ENCODE results near the gene FFAR3.

DNA sequence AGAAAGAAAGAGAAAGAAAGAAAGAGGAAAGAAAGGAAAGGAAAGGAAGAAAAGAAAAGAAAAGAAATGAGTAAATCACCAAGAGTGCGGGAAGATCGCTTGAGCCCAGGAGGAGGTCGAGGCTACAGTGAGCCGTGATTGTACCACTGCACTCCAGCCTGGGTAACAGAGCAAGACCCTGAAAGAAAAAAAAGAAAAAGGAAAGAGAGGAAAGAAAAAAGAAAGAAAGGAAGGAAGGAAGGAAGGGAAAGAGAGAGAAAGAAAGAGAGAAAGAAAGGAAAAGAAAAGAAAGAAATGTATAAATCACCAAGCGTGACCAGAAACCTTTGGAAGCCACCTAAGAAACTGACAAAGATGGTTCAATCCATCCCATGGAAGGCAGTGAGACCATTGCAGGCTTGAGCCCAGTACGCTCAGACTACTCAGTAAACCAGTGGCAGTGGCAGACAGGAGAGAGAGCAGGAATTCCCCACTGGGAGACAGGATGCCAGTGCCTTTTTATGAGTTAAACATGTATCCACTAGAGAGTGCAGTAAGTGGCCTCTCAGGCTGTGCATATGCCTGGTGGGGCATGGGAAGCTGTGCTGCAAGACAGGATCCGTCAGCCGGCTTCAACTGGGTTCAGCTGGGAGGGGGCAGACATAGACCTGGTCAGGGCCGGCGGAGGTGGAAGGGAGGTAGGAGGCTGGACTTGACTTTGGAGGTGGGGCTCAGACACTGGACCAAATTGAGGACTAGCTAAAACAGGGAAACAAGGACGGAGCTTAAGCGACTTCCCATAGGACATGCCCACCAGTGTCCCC lies 17.4 kb downstream of the FFAR3 start:
- TF ChIP-seq SPI1 (IDR thresholded peaks at IDR 0.05; ENCODE audit: low read depth, low read length) (no peak), POLR2AphosphoS5 (IDR thresholded peaks at IDR 0.05; ENCODE audit: low read depth, low read length) (no peak)
